HG03103 (cell line): ENCODE data around the gene DNAI4.
"Not testable (repeated sequence)": the region's sequence is repeated elsewhere in the genome, so short reads cannot be mapped to it uniquely, and the experiment has no call there.

ENCODE experiments used
- ATAC-seq: cut with Tn5 transposase; IDR thresholded peaks from one replicate; pipeline ENCODE4 v1.9.1; 2021; ENCODE audit warnings: low read depth; ENCODE audit not compliant: unreplicated experiment

The DNAI4 gene

GRCh38 chr1:66929691-66929998, 5.0 kb upstream of the DNAI4 start:
- no peak for ATAC-seq

GRCh38 chr1:66929146-66929688, 4.6 kb upstream of the DNAI4 start:
- ATAC-seq, result no peak

- no peak for ATAC-seq
Measured at GRCh38 chr1:66927528-66927927, 2.9 kb upstream of the DNAI4 start.

GRCh38 chr1:66925944-66926343, 1.3 kb upstream of the DNAI4 start:
- no peak for ATAC-seq

- no peak for ATAC-seq
Measured at GRCh38 chr1:66925558-66925910, 878 bp upstream of the DNAI4 start.

GRCh38 chr1:66920543-66920942, 4.1 kb downstream of the DNAI4 start:
- ATAC-seq, result no peak

DNA sequence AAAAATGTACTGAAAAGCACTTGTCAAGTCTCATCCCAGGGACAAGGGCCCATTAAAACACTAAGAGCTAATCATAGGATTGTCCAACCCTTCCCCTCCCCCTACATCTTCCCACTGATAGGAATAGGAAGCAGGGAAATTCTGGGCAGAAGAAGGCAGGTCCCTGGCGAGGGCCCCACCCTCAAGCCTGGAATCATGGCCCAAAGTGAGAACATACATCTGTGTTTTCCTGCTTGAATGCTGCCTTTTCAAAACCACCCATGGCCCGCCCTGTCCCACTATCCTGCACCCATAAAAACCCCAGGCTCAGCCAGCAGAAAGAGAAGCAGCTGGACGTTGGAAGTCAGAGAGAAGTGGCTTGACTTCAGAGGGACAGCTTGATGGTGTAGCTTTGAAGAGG, 4.8 kb downstream of the DNAI4 start:
- no peak for ATAC-seq

DNA sequence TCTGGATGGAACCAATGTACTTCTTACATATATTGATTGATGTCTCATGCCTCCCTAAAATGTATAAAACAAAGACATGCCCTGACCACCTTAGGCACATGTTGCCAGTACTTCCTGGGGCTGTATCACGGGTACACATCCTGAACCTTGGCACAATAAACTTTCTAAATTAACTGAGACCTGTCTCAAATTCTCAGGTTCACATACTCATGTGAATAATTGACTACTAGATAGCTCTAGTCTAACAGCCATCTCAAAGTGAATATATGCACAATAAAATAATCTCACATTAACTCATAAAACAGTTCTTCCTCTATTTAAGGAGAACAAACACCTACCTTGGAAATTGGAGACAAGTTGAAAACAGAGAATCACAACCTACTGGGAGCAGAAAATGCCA, 5.6 kb downstream of the DNAI4 start:
- no peak for ATAC-seq

DNA sequence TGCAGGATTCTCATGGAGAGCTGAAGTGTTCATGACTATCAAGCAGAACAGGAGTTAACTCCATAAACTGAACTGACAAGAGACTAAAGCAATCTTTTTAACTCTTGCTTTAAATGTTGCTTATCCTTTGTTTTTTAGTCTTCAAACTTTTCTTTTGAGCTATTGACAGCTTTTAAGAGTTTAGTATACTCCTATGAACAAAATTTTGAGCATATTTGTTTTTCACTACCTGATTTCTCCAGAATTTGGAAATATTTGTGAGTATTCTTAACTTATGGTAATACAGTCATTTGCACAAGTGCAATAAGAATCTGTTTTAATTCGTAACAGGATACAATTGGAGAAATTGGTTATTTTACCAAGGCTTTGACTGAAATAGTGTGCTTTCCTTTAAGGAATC, 7.2 kb downstream of the DNAI4 start:
- no peak for ATAC-seq

DNA sequence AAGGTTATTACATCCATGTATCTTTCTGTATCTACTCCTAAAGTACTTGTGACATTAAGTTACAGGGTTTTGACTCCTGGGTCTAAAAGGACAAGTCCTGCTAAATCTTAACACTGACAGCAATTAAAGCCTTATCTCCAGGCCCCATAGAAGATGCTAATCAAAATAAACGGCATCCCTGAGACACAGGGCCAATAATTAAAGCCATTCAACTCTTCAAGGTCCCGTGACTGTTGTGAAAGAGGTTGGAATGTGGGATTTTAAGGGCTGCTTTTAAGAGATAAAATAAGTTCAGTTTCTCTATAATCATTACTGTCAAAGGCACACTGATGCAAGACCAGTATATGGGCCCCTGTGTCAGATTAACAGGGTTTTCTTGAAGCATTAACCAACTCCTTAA, 8.3 kb downstream of the DNAI4 start:
- ATAC-seq, result no peak

DNA sequence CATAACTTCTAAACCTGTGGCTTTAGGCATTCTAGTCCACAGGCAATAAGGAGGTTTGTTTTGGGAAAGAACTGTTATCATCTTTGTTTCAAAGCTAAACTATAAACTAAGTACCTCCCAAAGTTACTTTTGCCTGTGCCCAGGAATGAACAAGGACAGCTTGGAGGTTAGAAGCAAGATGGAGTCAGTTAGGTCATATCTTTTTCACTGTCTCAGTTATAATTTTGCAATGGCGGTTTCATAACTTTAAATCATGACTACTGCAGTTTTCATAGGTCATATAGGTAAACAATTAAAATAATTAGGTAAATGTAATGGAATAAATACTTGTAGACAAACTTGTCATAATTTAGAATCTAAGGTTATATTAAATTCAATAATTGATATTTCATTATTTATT, 9.5 kb downstream of the DNAI4 start:
- ATAC-seq, result not testable (repeated sequence)

DNA sequence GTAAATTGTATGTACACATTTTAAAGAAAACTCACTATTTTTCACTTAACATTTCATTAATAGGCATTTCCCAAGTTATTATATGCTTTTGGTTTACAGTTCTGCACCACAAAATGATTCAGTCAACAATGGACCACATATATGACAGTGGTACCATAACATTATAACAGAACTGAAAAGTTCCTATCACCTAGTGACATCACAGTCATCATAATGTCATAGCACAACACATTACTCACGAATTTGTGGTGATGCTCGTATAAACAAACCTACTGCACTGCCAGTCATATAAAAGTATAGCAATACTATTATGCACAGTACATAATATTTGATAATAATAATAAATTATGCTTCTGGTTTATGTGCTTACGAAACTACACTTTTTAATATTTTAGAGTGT, 30.9 kb downstream of the DNAI4 start:
- ATAC-seq, result no peak

DNA sequence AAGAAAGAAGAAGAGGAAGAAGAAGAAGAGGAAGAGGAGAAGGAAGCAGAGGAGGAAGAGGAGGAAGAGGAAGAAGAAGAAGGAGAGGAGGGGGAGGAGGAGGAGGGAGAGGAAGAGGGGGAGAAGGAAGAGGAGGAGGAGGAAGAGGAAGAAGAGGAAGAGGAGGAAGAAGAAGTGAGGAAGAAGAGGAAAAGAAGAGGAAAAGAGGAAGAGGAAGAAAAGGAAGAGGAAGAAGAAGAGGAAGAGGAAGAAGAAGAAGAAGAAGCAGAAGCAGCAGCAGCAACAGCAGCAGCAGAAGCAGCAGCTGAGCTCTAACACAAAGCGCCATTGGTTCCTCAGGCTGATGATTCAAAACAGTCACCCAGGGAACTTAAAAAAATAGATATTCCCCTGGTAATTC, 34.0 kb downstream of the DNAI4 start:
- no peak for ATAC-seq

- ATAC-seq, result no peak
Measured at GRCh38 chr1:66889030-66889429, 35.6 kb downstream of the DNAI4 start.

GRCh38 chr1:66876664-66877063, 48.0 kb downstream of the DNAI4 start:
- ATAC-seq, result no peak

DNA sequence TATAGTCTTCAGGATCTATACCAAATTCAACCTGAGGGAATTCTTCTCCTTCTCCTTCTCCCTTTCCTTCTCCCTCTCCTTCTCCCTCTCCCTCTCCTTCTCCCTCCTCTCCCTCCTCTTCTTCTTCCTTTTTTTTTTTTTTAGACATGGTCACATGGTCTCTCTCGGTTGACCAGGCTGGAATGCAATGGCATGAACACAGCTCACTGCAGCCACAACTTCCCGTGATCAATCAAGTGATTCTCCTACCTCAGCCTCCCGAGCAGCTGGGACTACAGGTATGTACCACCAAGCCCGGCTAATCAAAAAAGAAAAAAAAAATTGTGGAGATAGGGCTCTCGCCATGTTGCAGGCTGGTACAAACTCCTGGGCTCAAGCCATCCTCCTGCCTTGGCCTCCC, 51.5 kb downstream of the DNAI4 start:
- no peak for ATAC-seq

DNA sequence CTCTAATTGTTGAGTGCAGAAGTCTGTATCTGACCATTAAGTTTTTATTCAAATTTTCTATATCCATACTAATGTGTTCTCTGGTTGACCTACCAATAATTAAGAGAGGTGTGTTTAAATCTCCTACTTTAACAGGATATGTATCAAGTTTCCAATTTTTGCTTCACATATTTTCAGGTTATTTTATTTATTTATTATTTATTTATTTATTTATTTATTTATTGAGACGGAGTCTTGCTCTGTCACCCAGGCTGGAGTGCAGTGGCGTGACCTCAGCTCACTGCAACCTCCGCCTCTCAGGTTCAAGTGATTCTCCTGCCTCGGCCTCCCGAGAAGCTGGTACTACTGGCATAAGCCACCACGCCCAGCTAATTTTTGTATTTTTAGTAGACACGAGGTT, 52.6 kb downstream of the DNAI4 start:
- not testable (repeated sequence) for ATAC-seq

GRCh38 chr1:66867501-66867900, 57.2 kb downstream of the DNAI4 start:
- no peak for ATAC-seq

- no peak for ATAC-seq
Measured at GRCh38 chr1:66860529-66860928, 64.1 kb downstream of the DNAI4 start.

DNA sequence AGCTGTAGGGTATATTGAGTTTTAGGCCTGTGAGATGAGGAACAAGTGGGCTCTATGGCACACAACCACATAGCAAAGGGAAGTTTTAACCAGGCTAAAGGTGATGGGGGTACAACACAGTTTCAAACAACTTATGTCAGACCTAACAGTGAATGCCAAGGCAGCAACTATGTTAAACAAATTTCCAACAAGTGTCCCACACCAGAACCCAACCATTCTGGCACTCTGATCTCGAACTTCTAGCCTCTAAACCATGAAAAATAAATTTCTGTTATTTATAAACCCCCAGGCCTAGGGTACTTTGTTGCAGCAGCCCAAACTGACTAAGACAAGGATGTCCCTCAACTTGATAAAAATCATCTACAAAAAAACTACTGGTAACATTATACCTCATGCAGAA, 71.3 kb downstream of the DNAI4 start:
- ATAC-seq, result no peak

- ATAC-seq, result no peak
Measured at GRCh38 chr1:66852870-66853269, 71.8 kb downstream of the DNAI4 start.

- ATAC-seq, result no peak
Measured at GRCh38 chr1:66850989-66851388, 73.7 kb downstream of the DNAI4 start.

- ATAC-seq, result no peak
Measured at GRCh38 chr1:66848193-66848592, 76.5 kb downstream of the DNAI4 start.

- ATAC-seq, result no peak
Measured at GRCh38 chr1:66840929-66841328, 83.7 kb downstream of the DNAI4 start.
